HG03280 (cell line): ENCODE results near the gene ZNF775.
A peak's percentile ranks its signal among the peaks of the same experiment; 100 is the strongest.

Experiments
- ATAC-seq: cut with Tn5 transposase; IDR thresholded peaks from one replicate; pipeline ENCODE4 v1.9.1; 2021; ENCODE audit warnings: mild to moderate bottlenecking, moderate library complexity; ENCODE audit not compliant: unreplicated experiment

ZNF775 gene

GRCh38 chr7:150410131-150410530, 31.0 kb downstream of the ZNF775 start:
- ATAC-seq: no peak

GRCh38 chr7:150410680-150411346, 31.7 kb downstream of the ZNF775 start:
- ATAC-seq: no peak

GRCh38 chr7:150411606-150412005, 32.5 kb downstream of the ZNF775 start:
- ATAC-seq: no peak

- ATAC-seq: no peak
Measured at GRCh38 chr7:150412016-150412415, 32.9 kb downstream of the ZNF775 start.

- no peak for ATAC-seq
Measured at GRCh38 chr7:150412518-150413488, 33.7 kb downstream of the ZNF775 start.

- no peak for ATAC-seq
Measured at GRCh38 chr7:150413640-150414081, 34.5 kb downstream of the ZNF775 start.

- ATAC-seq: no peak
Measured at GRCh38 chr7:150415161-150416153, 36.3 kb downstream of the ZNF775 start.

- no peak for ATAC-seq
Measured at GRCh38 chr7:150417239-150417638, 38.1 kb downstream of the ZNF775 start.

GRCh38 chr7:150417863-150418262, 38.7 kb downstream of the ZNF775 start:
- no peak for ATAC-seq

GRCh38 chr7:150420242-150420641, 41.1 kb downstream of the ZNF775 start:
- no peak for ATAC-seq

- ATAC-seq: peak; percentile 98
Measured at GRCh38 chr7:150420987-150421674, 42.0 kb downstream of the ZNF775 start.

- ATAC-seq: no peak
Measured at GRCh38 chr7:150421831-150422230, 42.7 kb downstream of the ZNF775 start.

- no peak for ATAC-seq
Measured at GRCh38 chr7:150425670-150426069, 46.5 kb downstream of the ZNF775 start.

- ATAC-seq: no peak
Measured at GRCh38 chr7:150428671-150429451, 49.7 kb downstream of the ZNF775 start.

GRCh38 chr7:150429699-150430098, 50.6 kb downstream of the ZNF775 start:
- ATAC-seq: no peak

- no peak for ATAC-seq
Measured at GRCh38 chr7:150430465-150431085, 51.4 kb downstream of the ZNF775 start.

- no peak for ATAC-seq
Measured at GRCh38 chr7:150431839-150432658, 52.9 kb downstream of the ZNF775 start.
